ACHN (cell line): ENCODE results near the gene IGSF3.
A peak's percentile ranks its signal among the peaks of the same experiment; 100 is the strongest.
"Not testable (repeated sequence)": the region's sequence is repeated elsewhere in the genome, so short reads cannot be mapped to it uniquely, and the experiment has no call there.

Source experiments
- DNase-seq: peaks from one replicate; pipeline ENCODE4 v3.0.0-alpha.2; 2015
- in situ Hi-C: cut with HindIII; loops from 2 replicates; pipeline ENCODE4 v1.10.0; 2017; ENCODE audit warnings: low sequenced_read_pairs, low pct_ligation_motif_present, low pct_unique_long_range_greater_than_20kb

Gene IGSF3

GRCh38 chr1:116591006-116591950, 76.3 kb downstream of the IGSF3 start:
- in situ Hi-C loops, DNase-seq: not testable (repeated sequence)

- in situ Hi-C loops, DNase-seq: not testable (repeated sequence)
Observed at GRCh38 chr1:116590359-116591005, 77.1 kb downstream of the IGSF3 start.

GRCh38 chr1:116589101-116589735, 78.3 kb downstream of the IGSF3 start:
- in situ Hi-C loops, result not testable (repeated sequence)
- DNase-seq, result peak; percentile 39

- DNase-seq, result no peak
- in situ Hi-C loops, result no loop called here
Observed at GRCh38 chr1:116587501-116588227, 79.9 kb downstream of the IGSF3 start.

- no peak for DNase-seq
Observed at GRCh38 chr1:116586741-116587143, 80.8 kb downstream of the IGSF3 start.

GRCh38 chr1:116585886-116586285, 81.6 kb downstream of the IGSF3 start:
- DNase-seq, result no peak
- in situ Hi-C loops, result no loop called here

More at GRCh38 chr1:116586741-116587143, 80.8 kb downstream of the IGSF3 start:
- in situ Hi-C loops, result no loop called here

- no peak for DNase-seq
- in situ Hi-C loops, result no loop called here
Observed at GRCh38 chr1:116581323-116581885, 86.1 kb downstream of the IGSF3 start.

- in situ Hi-C loops, result no loop called here
- no peak for DNase-seq
Observed at GRCh38 chr1:116580446-116581322, 86.8 kb downstream of the IGSF3 start.

GRCh38 chr1:116579259-116579875, 88.2 kb downstream of the IGSF3 start:
- in situ Hi-C loops, result no loop called here
- no peak for DNase-seq

GRCh38 chr1:116578581-116578980, 89.0 kb downstream of the IGSF3 start:
- in situ Hi-C loops, result no loop called here

GRCh38 chr1:116577759-116578314, 89.7 kb downstream of the IGSF3 start:
- in situ Hi-C loops, result no loop called here
- no peak for DNase-seq

More at GRCh38 chr1:116578581-116578980, 89.0 kb downstream of the IGSF3 start:
- no peak for DNase-seq

GRCh38 chr1:116574581-116575291, 92.8 kb downstream of the IGSF3 start:
- DNase-seq, result peak; percentile 65
- in situ Hi-C loops, result no loop called here

GRCh38 chr1:116573431-116574095, 94.0 kb downstream of the IGSF3 start:
- in situ Hi-C loops, result no loop called here
- no peak for DNase-seq

GRCh38 chr1:116572771-116573430, 94.6 kb downstream of the IGSF3 start:
- in situ Hi-C loops, result no loop called here
- DNase-seq, result no peak

GRCh38 chr1:116572099-116572498, 95.4 kb downstream of the IGSF3 start:
- no peak for DNase-seq
- in situ Hi-C loops, result no loop called here
